ENCODE measurements around the gene TICRR. TPM values are rescaled to one million over a fixed set of nuclear protein-coding genes. Genes with fewer than 3 reads are reported as not detected.
A peak's percentile ranks its signal among the peaks of the same experiment; 100 is the strongest.

The TICRR gene
- total and polyA plus RNA-seq, 2 of the 13 experiments (the other 11 are each of a cell fraction or from before 2014, with no cell fraction given) = 4.1 to 14.3 TPM

DNA sequence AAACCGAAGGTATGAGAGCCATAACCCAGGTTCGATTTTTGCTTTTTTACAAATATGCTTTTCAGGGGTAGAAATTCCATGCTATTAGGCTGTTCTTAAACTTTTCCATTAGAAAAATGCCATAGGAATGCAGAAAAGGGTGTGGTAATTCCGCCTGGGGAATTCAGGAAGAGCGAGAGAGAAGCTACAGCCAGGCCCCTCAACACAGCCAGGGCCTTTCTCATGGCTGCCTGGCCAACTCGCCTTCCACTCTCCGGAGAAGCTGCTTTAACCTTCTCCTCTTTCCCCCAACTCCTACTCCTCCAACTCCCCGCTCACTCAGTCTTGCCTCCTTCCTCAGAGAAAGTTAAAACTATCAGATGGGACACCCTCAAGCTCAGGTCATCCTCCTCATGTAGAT is 9.1 kb upstream of the TICRR start:
- no peaks in the 10 kb centered on the region for H3K9me3 ChIP-seq (ENCODE audit: low read length)
- CTCF ChIA-PET (ENCODE audit: low intra/inter-chr PET ratio, low total read pairs) = no interaction called here
- in situ Hi-C loops (cut with HindIII; ENCODE audit: extremely low pct_ligation_motif_present, low pct_unique_long_range_greater_than_20kb) = no loop called here
- H3K4me1 ChIP-seq (ENCODE audit: insufficient read depth, low read length) = no peaks in the 10 kb centered on the region
- peaks cover 0 to 17% of the 10 kb centered on the region in 2 experiments; a peak in 3 of 5 replicates for H3K27me3 ChIP-seq (ENCODE audit: control insufficient read depth in 1 of 2, insufficient read depth in 2 of 2, low read length in 2 of 2)
- TF ChIP-seq KDM4B (CRISPR knock-in tag; IDR thresholded peaks at IDR 0.05) (no peak), ZZZ3 (CRISPR knock-in tag; IDR thresholded peaks at IDR 0.05; ENCODE audit: borderline replicate concordance) (no peak), ARID4A (CRISPR knock-in tag; IDR thresholded peaks at IDR 0.05; ENCODE audit: borderline replicate concordance) (no peak), NCOR1 (IDR thresholded peaks at IDR 0.05; ENCODE audit: borderline replicate concordance, low read length) (no peak), SMAD1 (CRISPR knock-in tag; IDR thresholded peaks at IDR 0.05; ENCODE audit: borderline replicate concordance, low read depth) (no peak), GZF1 (CRISPR knock-in tag; IDR thresholded peaks at IDR 0.05) (no peak), HOXA3 (CRISPR knock-in tag; IDR thresholded peaks at IDR 0.05) (no peak), RAD51 (IDR thresholded peaks at IDR 0.05; ENCODE audit: borderline replicate concordance) (no peak), GLI4 (CRISPR knock-in tag; IDR thresholded peaks at IDR 0.05; ENCODE audit: borderline replicate concordance) (no peak), ZNF136 (CRISPR knock-in tag; IDR thresholded peaks at IDR 0.05; ENCODE audit: low read depth) (no peak), RFX1 (IDR thresholded peaks at IDR 0.05) (no peak), ARID2 (CRISPR knock-in tag; IDR thresholded peaks at IDR 0.05; ENCODE audit: borderline replicate concordance) (no peak), ZNF382 (CRISPR knock-in tag; IDR thresholded peaks at IDR 0.05; ENCODE audit: borderline replicate concordance) (no peak), PTBP1 (IDR thresholded peaks at IDR 0.05; ENCODE audit: low read depth, low read length, poor library complexity, severe bottlenecking) (no peak)
- 36% methylated on average over 7 of the region's 7 CpGs for WGBS (ENCODE audit: low lambda C conversion rate)
- no peak overlapping the region for H3K4me2 ChIP-seq (ENCODE audit: low read depth, low read length)
- no peak overlapping the region for H3K9ac ChIP-seq (ENCODE audit: insufficient read depth, low read depth, low read length)
- no peaks in the 10 kb centered on the region for H3K36me3 ChIP-seq (replicated peaks in 1 of 2; ENCODE audit: control insufficient read depth in 1 of 2, insufficient read depth in 2 of 2, low read length in 2 of 2)
- H3K79me2 ChIP-seq (ENCODE audit: insufficient read depth, low read length) = no peaks in the 10 kb centered on the region
- POLR2A ChIA-PET = interaction anchor here (2.4 kb wide), 1 partner anchor 9 kb away, joined by 8 read pairs; the partner anchor contains the start of gene TICRR
- no peak for DNase-seq (ENCODE audit: low spot score)
- no peak overlapping the region for H2AFZ ChIP-seq (ENCODE audit: low read length)
- H4K20me1 ChIP-seq (ENCODE audit: insufficient read depth, low read length) = no peaks in the 10 kb centered on the region
- H3K4me3 ChIP-seq (replicated peaks in 1 of 3; ENCODE audit: insufficient read depth in 1 of 3, low read depth in 2 of 3, low read length in 3 of 3) = no peak overlapping the region
- FAIRE-seq = no peak
- BruUV-seq (replicated peaks) = no TSS peak
- H3K27ac ChIP-seq (ENCODE audit: extremely low read length, insufficient read depth, low read length) = no peak overlapping the region
- intact Hi-C loops (cut with micrococcal nuclease; ENCODE audit: unreplicated experiment) = no loop called here
- ATAC-seq = peak; percentile 48
